ENCODE data around the gene ATG7. TPM values are rescaled to one million over a fixed set of nuclear protein-coding genes. Genes with fewer than 3 reads are reported as not detected.

ATG7 gene
- total and polyA plus RNA-seq, 2 experiments from 2014 or later, result 22.2 to 22.9 TPM

DNA sequence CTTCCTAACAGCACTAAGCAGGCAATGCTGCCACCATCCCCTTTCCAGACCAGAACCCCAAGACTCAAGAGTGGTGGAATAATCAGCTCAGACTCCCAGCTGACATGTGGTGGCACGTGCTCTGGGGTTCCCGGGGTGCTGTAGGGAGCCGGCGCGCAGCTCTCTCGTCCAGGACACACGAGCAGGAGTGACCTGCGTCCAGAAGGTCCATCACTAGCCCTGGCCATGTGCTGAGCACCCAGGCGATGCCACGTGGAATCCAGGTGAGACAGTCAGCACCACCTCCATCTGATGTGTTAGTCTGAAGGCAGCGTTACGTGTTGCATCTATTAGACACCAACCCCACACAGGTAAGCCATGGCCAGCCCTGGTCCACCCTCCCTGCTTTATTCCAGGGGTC, 293.3 kb downstream of the ATG7 start:
- Histone ChIP-seq H3K4me1 (ENCODE audit: low read depth) (peaks cover 5% of the 10 kb centered on the region), H3K36me3 (peaks cover 17% of the 10 kb centered on the region), H3K27me3 (no peaks in the 10 kb centered on the region), H3K4me3 (no peak overlapping the region), H3K9me3 (ENCODE audit: low read depth) (no peaks in the 10 kb centered on the region), H3K27ac (peak overlapping the region; percentile 28)
- no peak for DNase-seq (ENCODE audit: low read depth in 1 of 2, low spot score in 1 of 2)
- TF ChIP-seq, protein P1, sequence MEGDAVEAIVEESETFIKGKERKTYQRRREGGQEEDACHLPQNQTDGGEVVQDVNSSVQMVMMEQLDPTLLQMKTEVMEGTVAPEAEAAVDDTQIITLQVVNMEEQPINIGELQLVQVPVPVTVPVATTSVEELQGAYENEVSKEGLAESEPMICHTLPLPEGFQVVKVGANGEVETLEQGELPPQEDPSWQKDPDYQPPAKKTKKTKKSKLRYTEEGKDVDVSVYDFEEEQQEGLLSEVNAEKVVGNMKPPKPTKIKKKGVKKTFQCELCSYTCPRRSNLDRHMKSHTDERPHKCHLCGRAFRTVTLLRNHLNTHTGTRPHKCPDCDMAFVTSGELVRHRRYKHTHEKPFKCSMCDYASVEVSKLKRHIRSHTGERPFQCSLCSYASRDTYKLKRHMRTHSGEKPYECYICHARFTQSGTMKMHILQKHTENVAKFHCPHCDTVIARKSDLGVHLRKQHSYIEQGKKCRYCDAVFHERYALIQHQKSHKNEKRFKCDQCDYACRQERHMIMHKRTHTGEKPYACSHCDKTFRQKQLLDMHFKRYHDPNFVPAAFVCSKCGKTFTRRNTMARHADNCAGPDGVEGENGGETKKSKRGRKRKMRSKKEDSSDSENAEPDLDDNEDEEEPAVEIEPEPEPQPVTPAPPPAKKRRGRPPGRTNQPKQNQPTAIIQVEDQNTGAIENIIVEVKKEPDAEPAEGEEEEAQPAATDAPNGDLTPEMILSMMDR (IDR thresholded peaks at IDR 0.05; ENCODE audit: low read depth, low read length), result no peak

DNA sequence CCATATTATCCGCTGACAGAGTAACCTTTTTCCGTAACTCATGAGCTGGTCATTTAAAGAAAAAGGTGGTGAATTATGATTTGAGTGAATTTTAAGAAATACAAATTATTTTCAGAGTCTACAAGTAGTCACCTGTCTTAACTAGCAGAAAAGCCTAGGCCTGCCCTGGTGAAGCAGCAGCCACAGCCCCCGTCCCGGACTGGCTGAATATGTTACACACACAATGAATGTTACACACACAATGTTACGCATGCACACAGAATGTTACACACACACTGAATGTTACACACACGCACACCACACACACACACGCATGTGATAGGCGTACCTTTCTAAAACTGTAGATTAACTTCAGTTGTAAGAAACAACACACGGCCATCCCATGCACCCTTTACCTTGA, 293.7 kb downstream of the ATG7 start:
- TF ChIP-seq, protein P1 (IDR thresholded peaks at IDR 0.05; ENCODE audit: low read depth, low read length), result no peak
- H3K9me3 ChIP-seq (ENCODE audit: low read depth), result no peaks in the 10 kb centered on the region
- H3K36me3 ChIP-seq, result peaks cover 17% of the 10 kb centered on the region
- H3K27me3 ChIP-seq, result no peaks in the 10 kb centered on the region
- peaks cover under 1% of the 10 kb centered on the region for H3K4me1 ChIP-seq (ENCODE audit: low read depth)
- H3K4me3 ChIP-seq, result no peak overlapping the region
- no peak overlapping the region for H3K27ac ChIP-seq
- DNase-seq (ENCODE audit: low read depth in 1 of 2, low spot score in 1 of 2), result no peak

DNA sequence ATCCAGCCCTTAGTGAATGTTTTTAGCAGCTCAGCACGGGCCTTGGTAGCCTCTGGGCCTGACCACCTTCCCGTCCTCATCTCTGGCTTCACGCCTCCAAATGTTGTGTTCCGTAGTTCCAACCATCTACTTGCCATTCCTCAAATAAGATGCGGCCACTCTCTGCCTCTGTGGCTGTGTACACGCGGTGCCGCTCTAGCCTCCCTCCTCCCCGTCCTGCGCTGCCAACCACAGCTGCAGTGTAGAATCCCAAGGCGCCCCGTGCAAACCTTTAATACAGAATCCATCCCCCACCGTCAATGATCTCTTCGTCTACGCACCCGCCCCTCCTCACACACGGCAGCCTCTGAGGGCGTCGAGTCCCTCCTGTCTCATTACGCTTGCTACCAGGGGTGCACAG, 294.3 kb downstream of the ATG7 start:
- TF ChIP-seq, protein P1 (IDR thresholded peaks at IDR 0.05; ENCODE audit: low read depth, low read length), result no peak
- no peak for DNase-seq (ENCODE audit: low read depth in 1 of 2, low spot score in 1 of 2)
- H3K27ac ChIP-seq, result no peak overlapping the region
- H3K9me3 ChIP-seq (ENCODE audit: low read depth), result no peaks in the 10 kb centered on the region
- H3K36me3 ChIP-seq, result peaks cover 17% of the 10 kb centered on the region
- no peaks in the 10 kb centered on the region for H3K4me1 ChIP-seq (ENCODE audit: low read depth)
- no peaks in the 10 kb centered on the region for H3K27me3 ChIP-seq
- H3K4me3 ChIP-seq, result no peak overlapping the region

DNA sequence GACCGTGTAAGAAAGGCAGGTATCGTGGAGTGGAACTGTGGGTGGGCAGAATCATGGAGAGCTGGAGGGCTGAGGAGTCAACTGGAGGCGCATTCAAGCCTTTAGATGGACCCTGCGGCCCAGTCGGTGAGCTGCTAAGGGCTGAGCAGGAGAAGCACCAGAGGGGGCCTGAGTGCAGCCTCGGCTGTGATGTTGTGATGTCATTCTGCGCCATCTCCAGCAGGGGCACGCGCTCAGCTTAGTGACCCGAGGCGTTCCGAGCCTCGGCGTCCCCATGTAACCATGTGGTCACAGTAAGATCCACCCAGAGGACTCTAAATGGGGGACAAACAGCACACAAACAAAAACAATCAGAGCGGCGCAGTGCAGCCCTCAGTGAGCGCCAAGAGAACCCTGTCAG, 294.7 kb downstream of the ATG7 start:
- no peak overlapping the region for H3K27ac ChIP-seq
- H3K9me3 ChIP-seq (ENCODE audit: low read depth), result no peaks in the 10 kb centered on the region
- H3K4me1 ChIP-seq (ENCODE audit: low read depth), result no peaks in the 10 kb centered on the region
- no peak for DNase-seq (ENCODE audit: low read depth in 1 of 2, low spot score in 1 of 2)
- TF ChIP-seq, protein P1 (IDR thresholded peaks at IDR 0.05; ENCODE audit: low read depth, low read length), result no peak
- H3K36me3 ChIP-seq, result peaks cover 17% of the 10 kb centered on the region
- no peaks in the 10 kb centered on the region for H3K27me3 ChIP-seq
- H3K4me3 ChIP-seq, result no peak overlapping the region

DNA sequence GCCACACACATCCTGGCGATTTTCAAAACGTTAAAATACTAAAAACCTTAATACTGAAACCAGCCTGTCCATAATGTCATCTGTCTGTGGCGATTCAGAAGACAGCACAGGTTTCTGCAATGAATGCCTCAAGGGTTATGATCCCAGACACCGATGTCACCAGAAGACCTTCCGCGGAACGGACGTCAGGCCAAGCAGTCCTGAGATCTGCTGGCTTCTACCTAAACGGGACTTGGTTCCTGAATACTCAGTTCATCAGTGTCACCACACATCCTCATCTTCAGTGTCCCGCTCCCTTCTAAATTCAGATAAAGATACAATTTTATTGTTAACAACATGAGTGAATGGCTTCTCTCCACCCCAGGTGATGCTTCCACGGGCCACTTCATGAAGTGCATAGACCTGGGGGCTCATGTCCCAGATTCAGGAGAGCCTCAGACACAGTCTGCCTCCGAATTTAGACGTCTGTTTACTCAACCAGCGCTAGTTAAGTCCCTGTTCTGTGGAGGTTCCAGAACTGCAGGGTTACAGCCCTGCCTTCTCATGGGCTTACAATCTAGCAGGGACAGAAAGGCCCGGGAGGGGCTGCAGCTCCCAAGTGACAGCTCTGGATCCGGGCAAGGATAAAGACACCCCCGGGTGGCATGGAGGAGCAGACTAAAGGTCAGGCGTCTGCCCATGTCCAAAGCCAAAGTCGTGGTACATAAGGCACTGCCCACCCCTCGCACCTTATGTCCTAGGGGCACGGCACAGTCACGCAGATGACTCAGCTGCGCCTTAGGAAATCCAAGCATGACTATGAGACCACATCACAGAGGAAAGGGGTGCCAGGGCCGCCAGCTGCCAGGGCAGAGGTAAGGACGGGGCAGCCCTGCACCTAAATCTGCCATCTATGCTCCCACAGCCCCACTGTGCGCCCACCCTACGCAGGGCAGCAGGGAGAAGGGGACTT, 295.6 kb downstream of the ATG7 start:
- Histone ChIP-seq H3K9me3 (ENCODE audit: low read depth) (no peaks in the 10 kb centered on the region), H3K4me3 (no peak overlapping the region), H3K27ac (peak overlapping the region; percentile 30), H3K36me3 (peaks cover 13% of the 10 kb centered on the region), H3K4me1 (ENCODE audit: low read depth) (no peaks in the 10 kb centered on the region), H3K27me3 (no peaks in the 10 kb centered on the region)
- TF ChIP-seq, protein P1 (IDR thresholded peaks at IDR 0.05; ENCODE audit: low read depth, low read length), result no peak
- peak in 1 of 2 donors; percentile 77 for DNase-seq (ENCODE audit: low read depth in 1 of 2, low spot score in 1 of 2)

Data from cardiac muscle cell (in vitro differentiated cells and primary cell).